Measurements from ENCODE around the gene TBP. TPM values are rescaled to one million over a fixed set of nuclear protein-coding genes. Genes with fewer than 3 reads are reported as not detected.
"Not testable (repeated sequence)": the region's sequence is repeated elsewhere in the genome, so short reads cannot be mapped to it uniquely, and the experiment has no call there.

Gene TBP
- total RNA-seq, 1 donor from 2014 or later, result 20.8 TPM

DNA sequence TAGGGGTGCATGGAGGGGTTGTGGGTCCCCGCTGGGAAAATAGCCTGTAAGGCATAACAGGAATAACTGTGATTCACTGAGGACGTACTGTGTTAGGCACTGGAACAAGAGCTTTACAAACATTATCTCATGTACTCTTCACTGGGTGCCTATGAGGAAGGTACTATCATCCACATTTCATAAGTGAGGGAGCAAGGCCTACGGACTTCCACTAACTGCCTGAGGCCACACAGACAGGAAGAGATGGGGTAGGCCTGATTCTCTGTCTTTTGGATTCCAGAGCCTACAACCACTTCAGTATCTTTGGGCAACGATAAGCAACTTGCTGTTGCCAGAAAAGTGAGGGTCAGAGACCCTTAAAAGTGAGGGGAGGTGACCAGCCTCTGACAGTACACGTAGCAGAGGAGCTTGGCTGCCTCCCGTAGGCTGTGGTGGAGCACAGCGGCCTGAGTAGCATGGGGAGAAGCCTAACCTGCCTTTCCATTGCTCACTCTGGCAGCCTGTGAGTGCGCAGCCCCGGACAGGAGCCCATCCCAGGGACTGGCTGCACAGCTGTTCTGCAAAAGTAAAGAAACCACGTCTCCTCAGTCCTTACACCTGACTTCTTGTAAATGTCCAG is 31.5 kb upstream of the TBP start:
- Mint-ChIP-seq H3K9me3 (no peaks in the 10 kb centered on the region), H3K27me3 (peaks cover 20% of the 10 kb centered on the region), H3K36me3 (no peaks in the 10 kb centered on the region), H3K4me3 (no peak overlapping the region), H3K27ac (no peak overlapping the region), H3K4me1 (ENCODE audit: unreplicated experiment) (no peaks in the 10 kb centered on the region)
- no peak for DNase-seq (ENCODE audit: extremely low spot score, unreplicated experiment)
- TF ChIP-seq, protein P1, sequence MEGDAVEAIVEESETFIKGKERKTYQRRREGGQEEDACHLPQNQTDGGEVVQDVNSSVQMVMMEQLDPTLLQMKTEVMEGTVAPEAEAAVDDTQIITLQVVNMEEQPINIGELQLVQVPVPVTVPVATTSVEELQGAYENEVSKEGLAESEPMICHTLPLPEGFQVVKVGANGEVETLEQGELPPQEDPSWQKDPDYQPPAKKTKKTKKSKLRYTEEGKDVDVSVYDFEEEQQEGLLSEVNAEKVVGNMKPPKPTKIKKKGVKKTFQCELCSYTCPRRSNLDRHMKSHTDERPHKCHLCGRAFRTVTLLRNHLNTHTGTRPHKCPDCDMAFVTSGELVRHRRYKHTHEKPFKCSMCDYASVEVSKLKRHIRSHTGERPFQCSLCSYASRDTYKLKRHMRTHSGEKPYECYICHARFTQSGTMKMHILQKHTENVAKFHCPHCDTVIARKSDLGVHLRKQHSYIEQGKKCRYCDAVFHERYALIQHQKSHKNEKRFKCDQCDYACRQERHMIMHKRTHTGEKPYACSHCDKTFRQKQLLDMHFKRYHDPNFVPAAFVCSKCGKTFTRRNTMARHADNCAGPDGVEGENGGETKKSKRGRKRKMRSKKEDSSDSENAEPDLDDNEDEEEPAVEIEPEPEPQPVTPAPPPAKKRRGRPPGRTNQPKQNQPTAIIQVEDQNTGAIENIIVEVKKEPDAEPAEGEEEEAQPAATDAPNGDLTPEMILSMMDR (conservative IDR thresholded peaks at IDR 0.05), result peak; percentile 66

DNA sequence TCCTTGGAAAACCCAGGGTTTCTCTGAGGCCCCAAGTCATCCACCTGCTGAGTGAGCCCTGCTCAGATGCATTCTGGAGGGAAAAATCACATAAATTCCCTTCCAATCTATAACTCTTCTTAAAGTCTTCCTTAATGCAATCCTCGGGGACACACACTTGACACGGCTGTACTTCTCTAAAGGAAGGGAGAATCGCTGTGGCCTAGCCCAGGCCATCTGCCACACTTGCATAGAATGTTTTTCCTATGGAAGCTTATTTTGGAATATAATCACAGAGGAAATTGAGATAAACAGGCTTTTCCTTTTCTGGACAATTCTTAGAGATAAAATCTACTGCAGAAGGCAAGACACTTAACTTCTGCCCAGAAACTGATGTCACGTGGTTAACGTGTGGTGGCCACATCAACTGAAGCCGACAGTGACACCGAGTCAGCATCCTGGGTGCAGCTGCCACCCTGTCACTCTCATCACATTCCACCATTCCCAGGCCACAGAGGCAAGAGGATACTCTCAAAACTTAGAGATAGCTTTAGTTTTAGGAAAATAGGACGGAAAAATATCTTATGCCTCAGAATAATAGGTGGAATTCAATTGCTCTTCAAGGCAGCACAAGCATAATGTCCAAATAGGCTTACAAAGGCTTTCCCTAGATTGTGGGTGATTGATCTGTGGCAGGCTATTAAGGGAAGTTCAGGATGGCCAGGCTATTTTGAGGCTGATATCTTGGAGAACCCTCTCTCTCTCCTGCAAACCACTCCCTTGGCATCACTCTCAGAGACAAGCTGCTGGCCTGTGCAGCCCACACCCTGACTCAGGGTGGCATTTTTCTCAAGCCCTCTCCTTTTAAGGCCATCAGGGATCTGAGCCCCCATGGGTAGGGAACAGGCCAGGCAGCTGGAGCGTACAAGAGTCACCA is 30.7 kb upstream of the TBP start:
- Mint-ChIP-seq H3K4me3 (no peak overlapping the region), H3K27me3 (peaks cover 21% of the 10 kb centered on the region), H3K9me3 (no peaks in the 10 kb centered on the region), H3K27ac (no peak overlapping the region), H3K4me1 (ENCODE audit: unreplicated experiment) (no peaks in the 10 kb centered on the region), H3K36me3 (no peaks in the 10 kb centered on the region)
- no peak for DNase-seq (ENCODE audit: extremely low spot score, unreplicated experiment)
- TF ChIP-seq, protein P1 (conservative IDR thresholded peaks at IDR 0.05), result no peak

DNA sequence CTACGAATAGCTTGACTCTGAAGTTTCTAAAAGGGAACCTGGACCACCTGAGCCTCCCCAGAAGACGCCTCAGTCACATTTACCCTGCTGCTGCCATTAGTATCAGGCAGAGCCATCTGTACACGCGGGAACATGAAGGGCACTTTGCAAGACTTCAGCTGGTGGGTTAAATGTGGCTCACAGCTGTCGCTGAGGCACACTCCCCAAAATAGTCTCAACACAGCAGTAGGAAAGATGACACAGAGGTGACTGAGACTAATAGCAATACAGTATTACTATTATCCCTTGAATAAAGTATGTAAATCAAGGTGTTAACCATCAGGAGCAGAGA is 30.0 kb upstream of the TBP start:
- H3K36me3 Mint-ChIP-seq, result no peaks in the 10 kb centered on the region
- H3K9me3 Mint-ChIP-seq, result no peaks in the 10 kb centered on the region
- DNase-seq (ENCODE audit: extremely low spot score, unreplicated experiment), result no peak
- peaks cover 23% of the 10 kb centered on the region for H3K27me3 Mint-ChIP-seq
- no peak overlapping the region for H3K4me3 Mint-ChIP-seq
- TF ChIP-seq, protein P1 (conservative IDR thresholded peaks at IDR 0.05), result no peak
- H3K27ac Mint-ChIP-seq, result no peak overlapping the region
- H3K4me1 Mint-ChIP-seq (ENCODE audit: unreplicated experiment), result no peaks in the 10 kb centered on the region

DNA sequence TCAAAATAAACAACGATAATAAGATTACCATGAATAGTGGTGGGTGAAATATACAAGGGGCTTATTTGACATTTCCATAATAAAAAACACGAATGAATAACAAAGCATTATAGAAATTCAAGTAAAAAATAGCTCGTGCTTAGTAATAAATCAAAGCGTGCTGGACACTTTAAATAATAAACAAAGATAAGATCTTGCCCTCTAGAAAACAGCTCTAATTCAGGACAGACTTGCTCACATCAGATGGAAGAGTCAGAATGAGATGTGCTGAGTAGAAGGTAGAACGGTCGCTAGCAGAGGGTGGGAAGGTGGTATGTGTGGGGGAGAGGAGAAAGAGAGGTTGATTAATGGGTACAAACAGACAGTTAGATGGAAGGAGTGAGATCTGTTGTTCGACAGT is 28.4 kb upstream of the TBP start:
- no peaks in the 10 kb centered on the region for H3K9me3 Mint-ChIP-seq
- TF ChIP-seq, protein P1 (conservative IDR thresholded peaks at IDR 0.05), result no peak
- H3K4me3 Mint-ChIP-seq, result no peak overlapping the region
- no peak overlapping the region for H3K27ac Mint-ChIP-seq
- peaks cover 16% of the 10 kb centered on the region for H3K27me3 Mint-ChIP-seq
- DNase-seq (ENCODE audit: extremely low spot score, unreplicated experiment), result no peak
- peaks cover 5% of the 10 kb centered on the region for H3K4me1 Mint-ChIP-seq (ENCODE audit: unreplicated experiment)
- H3K36me3 Mint-ChIP-seq, result no peaks in the 10 kb centered on the region

DNA sequence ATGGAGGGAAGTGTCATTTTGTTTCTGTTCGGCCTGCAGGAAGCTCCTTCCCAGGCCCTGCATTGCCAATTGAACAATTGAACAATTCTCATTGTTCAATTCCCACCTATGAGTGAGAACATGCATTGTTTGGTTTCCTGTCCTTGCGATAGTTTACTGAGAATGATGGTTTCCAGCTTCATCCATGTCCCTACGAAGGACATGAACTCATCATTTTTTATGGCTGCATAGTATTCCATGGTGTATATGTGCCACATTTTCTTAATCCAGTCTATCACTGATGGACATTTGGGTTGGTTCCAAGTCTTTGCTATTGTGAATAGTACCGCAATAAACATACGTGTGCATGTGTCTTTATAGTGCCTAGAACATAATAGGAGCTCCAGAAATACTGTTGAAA is 26.2 kb upstream of the TBP start:
- H3K4me3 Mint-ChIP-seq; DNase-seq (ENCODE audit: extremely low spot score, unreplicated experiment); H3K9me3 Mint-ChIP-seq; H3K27ac Mint-ChIP-seq; H3K27me3 Mint-ChIP-seq; H3K36me3 Mint-ChIP-seq; H3K4me1 Mint-ChIP-seq (ENCODE audit: unreplicated experiment): not testable (repeated sequence)

DNA sequence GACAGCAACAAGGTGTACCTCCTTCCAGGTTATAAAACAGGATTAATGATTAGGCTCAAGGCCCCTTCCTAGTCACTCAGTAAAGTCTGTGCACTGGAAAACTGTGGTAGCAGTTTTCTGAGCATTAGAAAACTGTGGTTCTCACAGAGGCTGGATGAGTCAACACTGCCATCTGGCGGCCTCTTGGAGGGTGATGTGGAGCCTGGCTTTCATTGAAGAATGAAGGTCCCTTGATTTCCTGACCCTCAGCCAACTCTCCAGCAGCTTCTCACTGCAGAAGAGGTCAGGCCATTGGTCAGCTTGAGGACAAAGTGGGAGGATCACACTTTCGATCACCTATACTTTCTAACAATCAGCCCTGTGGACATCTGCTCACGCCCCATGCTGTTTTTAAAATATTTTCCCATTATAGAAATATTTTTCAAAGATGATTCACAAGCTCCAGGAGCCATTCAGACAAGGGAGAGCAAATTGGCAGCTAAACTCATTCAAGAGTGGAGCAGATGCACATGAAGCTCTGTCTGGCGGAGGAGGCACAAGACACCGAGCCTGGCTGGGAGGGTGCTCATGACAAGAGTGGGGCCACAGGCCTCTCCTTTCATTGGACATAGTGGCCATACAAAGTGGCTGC is 24.2 kb upstream of the TBP start:
- TF ChIP-seq, protein P1 (conservative IDR thresholded peaks at IDR 0.05), result peak; percentile 93
- DNase-seq (ENCODE audit: extremely low spot score, unreplicated experiment), result peak; percentile 80
- no peak overlapping the region for H3K4me3 Mint-ChIP-seq
- peaks cover 1% of the 10 kb centered on the region for H3K36me3 Mint-ChIP-seq
- peaks cover 5% of the 10 kb centered on the region for H3K4me1 Mint-ChIP-seq (ENCODE audit: unreplicated experiment)
- peaks cover 7% of the 10 kb centered on the region for H3K27me3 Mint-ChIP-seq
- peak overlapping the region; percentile 60 for H3K27ac Mint-ChIP-seq
- H3K9me3 Mint-ChIP-seq, result no peaks in the 10 kb centered on the region
